IPS-11a (cell line): ENCODE measurements around the gene ASIC3.
"Not testable (repeated sequence)": the region's sequence is repeated elsewhere in the genome, so short reads cannot be mapped to it uniquely, and the experiment has no call there.

Experiments used
- H3K4me3 ChIP-seq: one replicate; pipeline ENCODE4 v1.5.1; 2013; ENCODE audit warnings: low read depth, low read length, control low read depth

The ASIC3 gene

DNA sequence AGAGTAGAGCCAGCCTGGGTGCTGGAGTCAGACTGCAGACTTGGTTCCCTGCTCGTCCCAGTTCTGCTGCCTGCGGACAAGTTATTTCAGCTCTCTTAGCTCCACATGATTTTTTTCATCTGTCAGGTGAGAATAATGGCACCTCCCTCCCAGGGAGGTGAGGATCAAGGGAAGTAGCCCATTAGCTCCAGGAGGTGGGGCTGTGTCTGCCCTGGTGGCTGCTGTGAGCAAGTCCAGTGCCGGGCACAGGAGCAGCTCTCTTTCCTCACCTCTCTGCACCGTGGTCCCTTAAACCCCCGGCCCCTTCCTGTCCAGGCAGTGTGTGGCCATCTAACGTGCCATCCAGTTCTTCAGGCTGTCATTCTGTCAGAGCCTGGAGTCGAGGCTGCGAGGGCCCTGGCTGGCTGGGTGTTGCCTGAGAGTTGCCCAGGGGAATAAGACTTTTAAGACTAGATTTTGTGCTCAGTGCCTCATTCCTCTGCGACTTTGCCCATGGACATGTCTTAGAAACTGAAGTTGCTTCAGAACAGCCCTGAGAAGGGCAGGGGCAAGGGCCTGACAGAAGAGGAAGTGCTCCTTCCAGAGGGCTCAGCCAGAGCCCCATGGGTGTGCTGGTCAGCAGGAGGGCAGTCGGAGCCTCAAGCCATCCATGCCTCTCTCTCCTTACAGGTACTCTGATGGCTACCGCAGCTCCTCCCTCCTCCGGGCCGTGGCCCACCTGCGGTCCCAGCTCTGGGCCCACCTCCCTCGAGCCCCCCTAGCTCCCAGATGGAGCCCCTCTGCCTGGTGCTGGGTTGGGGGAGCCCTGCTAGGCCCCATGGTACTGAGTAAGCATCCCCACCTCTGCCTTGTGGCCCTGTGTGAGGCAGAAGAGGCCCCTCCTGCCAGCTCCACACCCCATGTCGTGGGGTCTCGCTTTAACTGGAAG lies 15.1 kb upstream of the ASIC3 start:
- H3K4me3 ChIP-seq, result no peak overlapping the region

DNA sequence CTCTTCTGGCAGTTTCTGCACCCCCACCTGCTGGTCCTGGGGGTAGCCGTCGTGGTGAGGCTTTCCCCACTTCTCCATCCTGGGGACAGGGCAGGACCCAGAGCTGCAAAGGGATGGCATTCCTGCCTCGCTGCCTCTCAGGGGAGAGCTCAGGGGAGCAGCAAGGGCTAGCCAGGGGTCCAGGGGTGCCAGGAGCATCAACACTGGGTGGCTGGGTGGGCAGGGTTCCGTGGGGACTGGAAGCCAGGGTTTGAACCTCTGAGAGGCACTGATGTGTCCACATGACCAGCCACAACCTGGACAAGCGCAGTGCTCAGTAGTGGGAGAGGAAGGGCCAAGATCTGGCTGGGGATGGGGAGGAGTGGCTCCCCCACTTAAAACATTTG lies 14.5 kb upstream of the ASIC3 start:
- no peak overlapping the region for H3K4me3 ChIP-seq

DNA sequence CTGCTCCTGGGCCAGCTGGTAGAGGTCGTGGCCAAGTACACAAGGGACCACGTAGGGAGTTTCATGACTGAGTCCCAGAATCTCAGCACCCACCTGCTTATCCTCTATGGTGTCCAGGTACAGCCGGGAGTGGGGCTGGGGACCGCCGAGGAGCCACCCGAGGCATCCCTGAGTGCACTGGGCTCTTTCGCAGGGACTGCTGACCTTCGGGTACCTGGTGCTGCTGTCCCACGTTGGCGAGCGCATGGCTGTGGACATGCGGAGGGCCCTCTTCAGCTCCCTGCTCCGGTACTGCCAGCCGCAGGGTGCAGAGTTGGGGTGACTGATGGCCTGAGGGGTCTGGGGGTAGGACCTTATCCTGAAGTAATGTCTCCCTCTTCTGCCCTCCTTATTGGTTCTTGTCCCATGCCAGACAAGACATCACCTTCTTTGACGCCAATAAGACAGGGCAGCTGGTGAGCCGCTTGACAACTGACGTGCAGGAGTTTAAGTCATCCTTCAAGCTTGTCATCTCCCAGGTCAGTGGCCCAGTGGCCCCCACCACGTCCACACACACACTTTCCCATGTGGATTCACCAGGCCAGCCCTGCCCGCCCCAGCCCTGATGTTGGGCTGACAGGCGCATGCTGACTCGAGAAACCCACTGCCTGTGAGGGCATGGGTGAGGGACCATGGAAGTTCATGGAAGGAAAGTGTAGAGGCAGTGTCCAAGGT lies 13.9 kb upstream of the ASIC3 start:
- H3K4me3 ChIP-seq, result no peak overlapping the region

DNA sequence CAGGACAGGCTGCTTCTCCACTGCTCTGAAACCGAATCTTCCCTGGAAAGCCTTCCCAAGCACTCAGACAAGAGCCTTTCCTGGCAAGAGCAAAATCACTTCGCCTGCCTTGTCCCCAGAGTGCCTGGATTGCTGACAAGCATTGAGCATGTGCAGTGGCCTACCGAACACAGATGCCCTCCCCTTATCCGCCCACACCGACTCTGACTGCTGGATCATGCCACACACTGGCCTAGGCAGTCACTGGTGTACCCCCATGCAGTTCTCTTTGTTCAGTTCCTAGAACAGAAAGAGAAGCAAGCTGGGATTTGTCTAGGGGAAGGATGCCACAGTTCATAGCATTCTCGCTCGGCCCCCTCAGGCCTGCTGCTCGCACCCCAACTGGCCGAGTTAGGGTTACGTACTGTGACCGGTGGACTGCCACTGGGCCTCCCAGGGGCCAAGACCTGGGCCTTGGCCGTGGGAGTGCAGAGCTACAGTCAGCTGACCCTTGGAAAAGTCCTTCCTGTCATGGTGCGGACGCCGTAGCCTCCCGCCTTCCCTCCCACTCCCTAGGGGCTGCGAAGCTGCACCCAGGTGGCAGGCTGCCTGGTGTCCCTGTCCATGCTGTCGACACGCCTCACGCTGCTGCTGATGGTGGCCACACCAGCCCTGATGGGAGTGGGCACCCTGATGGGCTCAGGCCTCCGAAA lies 13.2 kb upstream of the ASIC3 start:
- H3K4me3 ChIP-seq, result no peak overlapping the region

DNA sequence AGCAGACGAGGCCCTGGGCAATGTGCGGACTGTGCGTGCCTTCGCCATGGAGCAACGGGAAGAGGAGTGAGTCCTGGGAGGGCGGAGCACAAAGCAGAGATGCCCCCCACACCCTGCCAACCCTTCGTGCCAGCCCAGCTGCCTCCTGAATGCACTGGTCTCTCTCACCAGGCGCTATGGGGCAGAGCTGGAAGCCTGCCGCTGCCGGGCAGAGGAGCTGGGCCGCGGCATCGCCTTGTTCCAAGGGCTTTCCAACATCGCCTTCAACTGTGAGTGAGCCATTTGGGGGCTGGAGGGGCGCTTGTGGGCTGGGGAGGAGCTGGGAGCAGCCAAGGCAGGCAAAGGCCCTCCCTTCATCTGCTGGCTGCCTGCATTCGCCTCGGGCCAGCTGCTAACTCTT lies 12.4 kb upstream of the ASIC3 start:
- no peak overlapping the region for H3K4me3 ChIP-seq

DNA sequence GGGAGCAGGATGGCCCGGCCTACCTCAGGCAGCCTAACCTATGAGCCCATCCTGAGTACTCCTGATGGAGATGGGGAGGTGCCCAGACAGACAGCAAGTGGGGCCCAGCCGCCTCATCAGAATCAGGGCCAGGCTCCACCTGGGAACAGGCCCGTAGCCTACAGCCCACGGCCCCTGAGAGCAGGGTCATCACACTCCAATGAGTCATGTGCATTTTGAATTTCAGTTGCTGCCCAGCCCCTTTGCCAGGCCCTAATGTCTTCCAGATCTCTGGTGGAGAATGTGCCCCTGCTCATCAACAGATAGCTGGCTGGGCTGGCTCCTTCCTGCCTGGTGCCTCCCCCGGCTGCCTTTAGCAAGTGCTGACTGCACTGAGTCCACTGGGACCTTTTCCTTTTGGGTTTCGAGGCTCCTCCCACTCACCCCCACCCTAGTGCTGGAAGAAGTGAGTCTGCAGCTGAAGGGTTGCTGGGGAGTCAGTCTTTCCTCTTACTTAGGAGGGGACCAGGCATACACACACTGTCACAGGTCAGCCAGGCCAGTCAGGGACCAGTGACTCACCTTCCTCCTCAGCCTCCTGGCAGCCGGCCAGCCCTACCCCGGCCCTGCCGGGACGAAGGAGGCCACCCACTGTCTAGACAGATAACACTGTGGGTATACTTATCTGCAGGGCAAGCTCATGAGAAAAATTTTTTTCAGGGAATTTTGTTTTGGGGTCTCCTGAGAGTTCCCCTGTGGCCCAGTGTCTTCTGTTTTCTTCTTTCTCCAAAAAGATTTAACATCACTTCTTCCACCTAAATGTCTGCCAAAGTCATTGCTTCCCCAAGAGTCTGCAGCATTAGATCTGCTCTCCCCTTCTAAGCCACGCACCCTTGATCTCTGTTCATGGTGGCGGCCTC lies 9.1 kb upstream of the ASIC3 start:
- no peak overlapping the region for H3K4me3 ChIP-seq

DNA sequence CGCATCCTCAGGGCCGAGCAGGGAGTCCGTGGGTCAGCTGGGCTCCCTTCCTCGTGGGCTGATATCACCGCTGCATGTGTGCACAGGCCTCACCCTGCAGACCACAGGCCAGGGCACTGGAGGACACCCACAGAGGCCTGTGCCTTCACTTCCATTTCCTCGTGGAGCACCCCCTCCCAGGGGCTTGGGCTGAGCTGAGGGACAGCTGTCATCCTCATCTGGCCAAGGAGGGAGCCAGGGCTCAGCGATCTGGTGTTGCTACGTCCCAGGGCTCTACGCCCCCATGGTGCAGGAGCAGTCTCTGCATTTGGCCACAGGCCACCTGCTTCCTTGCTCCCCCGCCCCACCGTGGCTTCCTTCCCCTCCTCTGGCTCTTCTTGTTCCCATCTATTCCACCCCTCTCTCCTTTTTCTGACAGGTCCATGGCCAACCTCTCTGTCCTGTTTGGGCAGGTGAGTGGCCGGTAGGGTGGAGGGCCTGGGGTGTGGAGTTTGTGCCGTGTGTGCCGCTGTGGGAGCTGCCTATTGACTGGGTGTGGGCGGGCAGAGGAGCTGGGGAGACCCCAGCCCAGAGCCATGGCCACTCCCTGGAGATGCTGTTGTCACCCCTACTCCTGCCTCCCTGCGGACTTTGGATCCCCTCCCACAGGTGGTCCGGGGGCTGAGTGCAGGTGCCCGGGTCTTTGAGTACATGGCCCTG lies 8.3 kb upstream of the ASIC3 start:
- no peak overlapping the region for H3K4me3 ChIP-seq

DNA sequence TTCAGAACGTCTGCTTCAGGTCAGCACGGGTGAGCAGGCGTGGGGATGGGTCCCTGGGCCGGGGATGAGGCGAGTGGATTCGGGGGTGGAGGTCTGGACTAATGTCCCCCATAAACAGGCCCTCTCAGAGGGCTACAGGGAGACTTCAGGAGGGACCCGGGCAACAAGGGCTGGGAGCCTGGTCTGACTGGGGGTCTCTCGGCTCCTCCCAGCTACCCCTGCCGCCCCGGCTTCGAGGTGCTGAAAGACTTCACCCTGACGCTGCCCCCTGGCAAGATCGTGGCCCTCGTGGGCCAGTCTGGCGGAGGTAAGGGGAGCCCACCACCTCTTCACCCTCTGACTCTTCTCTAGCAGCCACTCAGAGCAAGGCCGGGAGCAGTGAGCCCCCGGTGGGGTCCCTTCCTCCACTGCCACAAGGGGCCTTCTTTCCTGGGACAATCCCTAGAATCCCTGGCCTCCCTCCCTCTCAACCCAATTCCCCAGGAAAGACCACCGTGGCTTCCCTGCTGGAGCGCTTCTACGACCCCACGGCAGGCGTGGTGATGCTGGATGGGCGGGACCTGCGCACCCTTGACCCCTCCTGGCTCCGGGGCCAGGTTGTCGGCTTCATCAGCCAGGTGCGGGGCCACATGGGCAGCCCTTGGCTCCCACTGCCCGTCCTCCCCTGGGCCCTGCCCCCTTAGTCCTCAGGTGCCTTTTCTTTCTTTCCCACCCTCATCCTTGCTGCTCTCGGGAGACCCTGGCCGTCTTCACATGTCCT lies 7.5 kb upstream of the ASIC3 start:
- H3K4me3 ChIP-seq, result no peak overlapping the region

DNA sequence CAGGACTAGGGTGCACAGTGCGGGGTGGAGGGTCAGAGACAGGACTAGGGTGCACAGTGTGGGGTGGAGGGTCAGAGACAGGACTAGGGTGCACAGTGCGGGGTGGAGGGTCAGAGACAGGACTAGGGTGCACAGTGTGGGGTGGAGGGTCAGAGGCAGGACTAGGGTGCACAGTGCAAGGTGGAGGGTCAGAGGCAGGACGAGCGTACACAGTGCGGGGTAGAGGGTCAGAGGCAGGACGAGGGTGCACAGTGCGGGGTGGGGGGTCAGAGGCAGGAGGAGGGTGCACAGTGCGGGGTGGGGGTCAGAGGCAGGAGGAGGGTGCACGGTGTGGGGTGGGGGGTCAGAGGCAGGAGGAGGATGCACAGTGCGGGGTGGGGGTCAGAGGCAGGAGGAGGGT lies 4.9 kb upstream of the ASIC3 start:
- not testable (repeated sequence) for H3K4me3 ChIP-seq

DNA sequence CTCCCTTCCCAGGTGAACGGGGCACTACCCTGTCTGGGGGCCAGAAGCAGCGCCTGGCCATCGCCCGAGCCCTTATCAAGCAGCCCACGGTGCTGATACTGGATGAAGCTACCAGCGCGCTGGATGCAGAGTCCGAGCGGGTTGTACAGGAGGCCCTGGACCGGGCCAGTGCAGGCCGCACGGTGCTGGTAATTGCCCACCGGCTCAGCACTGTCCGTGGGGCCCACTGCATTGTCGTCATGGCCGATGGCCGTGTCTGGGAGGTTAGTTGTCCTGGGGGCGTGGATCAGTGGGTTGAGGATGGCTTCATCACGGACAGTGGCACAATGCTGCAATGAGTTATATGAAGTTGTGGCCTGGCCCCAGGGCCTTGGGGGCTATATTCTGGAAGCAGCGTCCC lies 4.4 kb upstream of the ASIC3 start:
- no peak overlapping the region for H3K4me3 ChIP-seq

DNA sequence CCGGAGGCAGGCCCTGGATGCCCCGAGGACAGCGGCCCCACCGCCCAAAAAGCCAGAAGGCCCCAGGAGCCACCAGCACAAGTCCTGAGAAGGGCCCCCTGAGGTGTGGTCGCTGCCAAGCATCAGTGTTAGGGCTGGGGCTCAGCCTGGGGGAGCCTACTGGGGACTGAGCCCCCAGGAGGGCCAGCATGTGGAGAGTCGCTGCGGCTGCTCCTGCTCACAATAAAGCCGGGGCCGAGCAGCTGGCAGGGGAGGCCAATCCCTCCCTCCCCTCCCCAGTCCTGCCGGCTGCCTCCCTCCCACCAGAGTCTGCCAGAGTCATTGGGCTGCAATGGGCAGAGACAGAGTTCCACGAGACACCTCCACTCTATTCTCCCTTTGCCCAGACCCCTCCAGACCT lies 3.1 kb upstream of the ASIC3 start:
- H3K4me3 ChIP-seq, result no peak overlapping the region

DNA sequence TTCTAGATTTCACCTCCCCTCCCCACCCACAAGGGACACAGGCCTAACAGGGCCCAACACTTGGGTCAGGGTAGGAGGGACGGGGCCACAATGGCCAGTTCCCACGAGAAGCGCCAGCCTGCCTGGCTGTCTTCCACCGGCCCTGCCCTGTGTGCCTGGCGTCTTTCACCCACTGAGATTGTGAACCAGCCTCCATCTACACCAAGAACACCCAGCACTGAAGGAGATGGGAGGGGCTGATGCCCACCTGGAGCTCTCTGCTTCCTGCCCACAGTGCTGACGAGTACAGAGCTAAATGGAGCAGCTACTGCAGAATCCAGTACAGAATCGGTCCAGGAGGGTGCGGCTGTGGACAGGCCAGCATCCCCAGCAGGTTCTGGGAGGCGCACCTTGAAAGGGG lies 2.4 kb upstream of the ASIC3 start:
- H3K4me3 ChIP-seq, result no peak overlapping the region

DNA sequence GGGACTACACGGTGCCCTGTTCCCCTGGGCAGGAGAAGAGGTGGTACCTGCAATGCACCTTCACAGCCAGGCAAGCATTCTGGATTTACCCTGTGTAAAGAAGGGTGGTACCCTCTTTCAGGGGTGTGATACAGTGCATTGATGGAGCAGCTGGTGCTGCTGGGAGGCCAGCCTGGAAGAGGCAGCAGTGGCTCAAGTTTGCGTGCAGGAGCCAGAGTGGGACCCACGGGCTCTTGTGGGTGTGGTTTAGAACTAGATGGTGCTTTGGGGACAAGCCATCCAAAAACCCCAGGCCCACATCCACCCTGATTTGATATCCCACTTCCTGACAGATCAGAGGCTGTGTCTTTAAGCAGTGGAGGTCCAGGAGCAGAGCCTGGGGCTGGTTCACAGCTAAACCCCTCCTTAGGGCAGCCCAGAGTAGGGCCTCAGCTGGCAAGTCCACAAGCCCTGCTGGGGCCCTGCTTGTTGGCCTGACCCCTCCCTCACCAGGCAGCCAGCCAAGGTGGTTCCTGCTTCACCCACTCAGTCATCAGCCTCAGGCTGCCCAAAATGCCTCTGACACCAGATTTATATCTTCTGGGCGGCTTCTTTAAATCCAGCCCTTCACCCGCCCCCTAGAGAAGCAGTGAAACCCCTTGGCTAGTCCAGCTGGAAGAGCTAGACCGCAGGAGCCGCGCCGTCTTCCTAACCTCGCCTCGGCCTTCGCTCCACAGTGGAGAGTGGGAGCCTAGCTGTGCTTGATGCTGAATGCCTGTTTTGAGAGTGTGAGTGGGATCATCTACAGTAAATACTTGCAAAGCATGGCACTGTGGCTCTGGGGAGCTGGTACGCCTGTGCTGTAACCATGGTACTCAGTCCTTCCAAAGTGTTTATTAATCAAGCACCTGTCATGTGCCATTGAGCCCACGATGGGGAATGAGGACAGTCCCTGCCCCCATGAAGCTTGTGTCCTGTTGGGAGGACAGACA lies 1.4 kb upstream of the ASIC3 start:
- H3K4me3 ChIP-seq, result no peak overlapping the region

DNA sequence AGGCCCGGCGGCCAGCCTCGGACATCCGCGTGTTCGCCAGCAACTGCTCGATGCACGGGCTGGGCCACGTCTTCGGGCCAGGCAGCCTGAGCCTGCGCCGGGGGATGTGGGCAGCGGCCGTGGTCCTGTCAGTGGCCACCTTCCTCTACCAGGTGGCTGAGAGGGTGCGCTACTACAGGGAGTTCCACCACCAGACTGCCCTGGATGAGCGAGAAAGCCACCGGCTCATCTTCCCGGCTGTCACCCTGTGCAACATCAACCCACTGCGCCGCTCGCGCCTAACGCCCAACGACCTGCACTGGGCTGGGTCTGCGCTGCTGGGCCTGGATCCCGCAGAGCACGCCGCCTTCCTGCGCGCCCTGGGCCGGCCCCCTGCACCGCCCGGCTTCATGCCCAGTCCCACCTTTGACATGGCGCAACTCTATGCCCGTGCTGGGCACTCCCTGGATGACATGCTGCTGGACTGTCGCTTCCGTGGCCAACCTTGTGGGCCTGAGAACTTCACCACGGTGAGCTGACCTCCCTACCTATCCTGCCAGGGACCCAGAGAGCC lies 656 bp downstream of the ASIC3 start:
- no peak overlapping the region for H3K4me3 ChIP-seq

DNA sequence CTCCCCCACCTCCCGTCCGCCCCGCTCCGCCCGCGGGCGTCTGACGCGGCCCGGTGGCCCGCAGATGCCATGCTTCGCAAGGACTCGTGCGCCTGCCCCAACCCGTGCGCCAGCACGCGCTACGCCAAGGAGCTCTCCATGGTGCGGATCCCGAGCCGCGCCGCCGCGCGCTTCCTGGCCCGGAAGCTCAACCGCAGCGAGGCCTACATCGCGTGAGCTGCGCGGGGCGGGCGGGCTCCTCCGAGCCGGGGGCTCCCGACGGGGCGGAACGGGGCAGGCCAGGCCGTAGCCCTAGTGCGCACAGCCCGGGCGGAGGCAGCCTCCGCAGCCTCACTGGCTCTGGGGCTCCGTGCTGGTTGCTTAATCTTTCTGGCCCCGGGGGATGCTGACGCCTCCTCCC lies 2.8 kb downstream of the ASIC3 start:
- H3K4me3 ChIP-seq, result no peak overlapping the region

DNA sequence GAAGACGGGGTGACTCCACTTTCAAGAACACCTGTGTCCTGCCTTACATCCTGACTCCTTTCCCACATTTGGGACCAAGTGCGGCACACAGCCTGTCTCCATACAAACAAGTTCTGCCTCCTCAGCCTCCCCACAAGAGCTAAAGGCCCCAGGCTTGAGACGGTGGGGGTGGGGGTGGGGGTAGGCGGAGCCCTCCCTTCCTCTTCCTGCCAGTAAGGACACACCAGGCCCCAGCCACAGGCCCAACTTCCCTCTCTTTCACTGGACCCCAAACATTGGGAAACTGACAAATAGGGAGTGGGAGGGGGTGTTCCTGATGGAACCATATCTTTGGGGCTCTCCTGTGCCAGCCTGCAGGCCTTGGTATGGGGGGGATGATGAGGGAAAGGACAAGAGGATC lies 4.8 kb downstream of the ASIC3 start:
- H3K4me3 ChIP-seq, result no peak overlapping the region

DNA sequence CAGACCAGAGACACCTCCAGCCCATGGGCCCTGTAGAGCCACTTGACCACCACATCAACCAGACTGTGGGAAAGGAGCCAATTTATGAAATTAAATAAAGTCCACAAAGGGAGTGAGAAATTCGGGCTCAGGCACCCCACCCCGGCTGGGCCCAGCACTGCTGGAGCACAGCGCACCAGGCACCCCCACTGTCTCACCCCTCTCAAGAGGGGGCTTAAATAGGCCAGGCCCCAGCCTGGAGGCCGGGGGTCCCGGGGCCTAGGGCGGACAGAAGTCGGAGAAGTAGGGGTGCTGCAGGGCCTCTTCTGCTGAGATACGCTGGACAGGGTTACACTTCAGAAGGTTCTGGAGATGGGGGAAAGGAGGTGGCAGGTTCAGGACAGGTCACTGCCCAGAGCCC lies 5.4 kb downstream of the ASIC3 start:
- no peak overlapping the region for H3K4me3 ChIP-seq

DNA sequence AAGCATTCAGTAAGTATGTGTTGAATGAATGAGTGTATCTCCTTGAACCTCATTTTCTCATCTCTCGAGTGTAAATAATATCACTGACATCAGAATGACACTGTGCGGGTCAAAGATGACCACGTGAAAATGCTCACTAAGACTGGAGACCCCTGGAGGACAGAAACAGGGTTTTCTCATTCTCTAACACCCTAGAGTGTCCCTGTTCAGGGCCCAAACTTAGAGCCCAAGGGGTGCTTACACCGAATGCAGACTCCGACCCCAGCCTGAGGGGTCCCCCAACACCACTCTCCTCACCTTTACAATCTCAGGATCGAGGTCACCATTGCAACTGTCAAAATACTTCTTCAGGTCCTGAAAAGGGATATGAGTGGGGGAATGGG lies 7.9 kb downstream of the ASIC3 start:
- no peak overlapping the region for H3K4me3 ChIP-seq
